ENCODE measurements around the gene FUS.
"Not testable (repeated sequence)": the region's sequence is repeated elsewhere in the genome, so short reads cannot be mapped to it uniquely, and the experiment has no call there.

Gene FUS

GRCh38 chr16:31149332-31149731 lies 30.6 kb upstream of the FUS start:
- no peak overlapping the region for H3K27ac ChIP-seq (ENCODE audit: low read depth, low read length)
- H3K23ac ChIP-seq (ENCODE audit: low read length): no peak overlapping the region
- no peak overlapping the region for H2BK5ac ChIP-seq (ENCODE audit: low read depth, low read length, poor library complexity)
- no peak overlapping the region for H3K14ac ChIP-seq (ENCODE audit: low read length)
- no peak overlapping the region for H2BK120ac ChIP-seq (ENCODE audit: insufficient read depth, low read length, poor library complexity)
- no peaks in the 10 kb centered on the region for H3K79me1 ChIP-seq (ENCODE audit: low read length)
- no peak overlapping the region for H3K18ac ChIP-seq (ENCODE audit: low read length)
- H2BK12ac ChIP-seq (ENCODE audit: low read length): no peak overlapping the region
- no peak overlapping the region for H4K8ac ChIP-seq (ENCODE audit: low read depth, low read length)
- peaks cover 0 to 6% of the 10 kb centered on the region in 2 experiments for H3K4me1 ChIP-seq (ENCODE audit: control insufficient read depth in 1 of 2, insufficient read depth in 2 of 2, low read length in 2 of 2)
- DNase-seq: no peak
- no peaks in the 10 kb centered on the region for H3K36me3 ChIP-seq (ENCODE audit: control insufficient read depth in 1 of 2, insufficient read depth in 2 of 2, low read length in 2 of 2)
- H3K4me2 ChIP-seq (ENCODE audit: low read length): no peak overlapping the region
- no peaks in the 10 kb centered on the region for H3K79me2 ChIP-seq (ENCODE audit: control insufficient read depth, insufficient read depth, low read length, poor library complexity)
- H2AK5ac ChIP-seq (ENCODE audit: low read length): no peak overlapping the region
- H4K91ac ChIP-seq (ENCODE audit: low read depth, low read length): no peak overlapping the region
- H3K9me3 ChIP-seq (ENCODE audit: insufficient read depth, low read depth, low read length): no peaks in the 10 kb centered on the region
- H3K4me3 ChIP-seq (ENCODE audit: low read depth, low read length): no peak overlapping the region
- H3K4ac ChIP-seq (ENCODE audit: low read depth, low read length): no peak overlapping the region
- no CpG with 5 or more reads among the region's 5 CpGs for WGBS (ENCODE audit: extremely low coverage, insufficient coverage, insufficient read length)
- no peak overlapping the region for H2AFZ ChIP-seq (ENCODE audit: insufficient read depth, low read length, poor library complexity)
- no peak overlapping the region for H4K12ac ChIP-seq (ENCODE audit: low read depth, low read length)
- no peaks in the 10 kb centered on the region for H3K27me3 ChIP-seq (ENCODE audit: insufficient read depth, low read length)
- no peak overlapping the region for H3K9ac ChIP-seq (ENCODE audit: low read length)

- no peak for DNase-seq
- Histone ChIP-seq H2AK5ac (ENCODE audit: low read length) (no peak within 1 kb of the TSS), H3K79me2 (ENCODE audit: control insufficient read depth, insufficient read depth, low read length, poor library complexity) (no peaks in the 10 kb centered on the region), H3K4ac (ENCODE audit: low read depth, low read length) (no peak within 1 kb of the TSS), H3K18ac (ENCODE audit: low read length) (no peak within 1 kb of the TSS), H3K27ac (ENCODE audit: low read depth, low read length) (no peak within 1 kb of the TSS), H2BK12ac (ENCODE audit: low read length) (no peak within 1 kb of the TSS), H4K91ac (ENCODE audit: low read depth, low read length) (no peak within 1 kb of the TSS), H3K79me1 (ENCODE audit: low read length) (no peaks in the 10 kb centered on the region), H3K23ac (ENCODE audit: low read length) (no peak within 1 kb of the TSS), H3K4me1 (ENCODE audit: control insufficient read depth in 1 of 2, insufficient read depth in 2 of 2, low read length in 2 of 2) (peaks cover 0 to 6% of the 10 kb centered on the region in 2 experiments), H3K9ac (ENCODE audit: low read length) (no peak within 1 kb of the TSS), H3K9me3 (ENCODE audit: insufficient read depth, low read depth, low read length) (no peaks in the 10 kb centered on the region), H3K4me2 (ENCODE audit: low read length) (no peak within 1 kb of the TSS), H3K27me3 (ENCODE audit: insufficient read depth, low read length) (no peaks in the 10 kb centered on the region), H2BK120ac (ENCODE audit: insufficient read depth, low read length, poor library complexity) (no peak within 1 kb of the TSS), H2BK5ac (ENCODE audit: low read depth, low read length, poor library complexity) (no peak within 1 kb of the TSS), H3K36me3 (ENCODE audit: control insufficient read depth in 1 of 2, insufficient read depth in 2 of 2, low read length in 2 of 2) (no peaks in the 10 kb centered on the region), H4K8ac (ENCODE audit: low read depth, low read length) (no peak within 1 kb of the TSS), H4K12ac (ENCODE audit: low read depth, low read length) (no peak within 1 kb of the TSS), H3K14ac (ENCODE audit: low read length) (no peak within 1 kb of the TSS), H2AFZ (ENCODE audit: insufficient read depth, low read length, poor library complexity) (no peak within 1 kb of the TSS), H3K4me3 (ENCODE audit: low read depth, low read length) (no peak within 1 kb of the TSS)
- WGBS (ENCODE audit: extremely low coverage, insufficient coverage, insufficient read length): no CpG with 5 or more reads among the region's 11 CpGs
Measured at GRCh38 chr16:31149894-31150890, 29.7 kb upstream of the FUS start, which contains the start of gene PRSS36. Gene PRSS36, minus strand, starts transcription at chr16:31150066. Its CDS starts 31 bp downstream, at chr16:31150035.

DNA sequence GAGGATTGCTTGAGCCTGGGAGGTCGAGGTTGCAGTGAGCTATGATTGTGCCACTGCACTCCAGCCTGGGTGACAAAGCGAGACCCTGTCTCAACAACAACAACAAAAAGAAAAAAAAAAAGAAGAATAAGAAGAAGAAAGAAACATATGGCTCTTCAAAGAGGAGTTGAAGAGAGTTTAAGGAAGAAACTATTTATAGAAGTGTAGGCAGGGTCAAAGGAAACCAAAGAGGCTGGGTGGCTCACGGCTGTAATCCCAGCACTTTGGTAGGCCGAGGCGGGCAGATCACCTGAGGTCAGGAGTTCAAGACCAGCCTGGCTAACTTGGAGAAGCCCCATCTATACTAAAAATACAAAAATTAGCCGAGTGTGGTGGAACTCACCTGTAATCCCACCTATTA lies 29.0 kb upstream of the FUS start:
- not testable (repeated sequence) for H3K4ac ChIP-seq (ENCODE audit: low read depth, low read length); H2BK12ac ChIP-seq (ENCODE audit: low read length); H2AFZ ChIP-seq (ENCODE audit: insufficient read depth, low read length, poor library complexity); H3K14ac ChIP-seq (ENCODE audit: low read length); H3K9ac ChIP-seq (ENCODE audit: low read length); DNase-seq; H2BK120ac ChIP-seq (ENCODE audit: insufficient read depth, low read length, poor library complexity); H3K27ac ChIP-seq (ENCODE audit: low read depth, low read length); H3K18ac ChIP-seq (ENCODE audit: low read length); H4K91ac ChIP-seq (ENCODE audit: low read depth, low read length); H2AK5ac ChIP-seq (ENCODE audit: low read length); H3K79me1 ChIP-seq (ENCODE audit: low read length); H3K9me3 ChIP-seq (ENCODE audit: insufficient read depth, low read depth, low read length); H3K4me3 ChIP-seq (ENCODE audit: low read depth, low read length); H3K36me3 ChIP-seq (ENCODE audit: control insufficient read depth in 1 of 2, insufficient read depth in 2 of 2, low read length in 2 of 2); H4K8ac ChIP-seq (ENCODE audit: low read depth, low read length); H3K79me2 ChIP-seq (ENCODE audit: control insufficient read depth, insufficient read depth, low read length, poor library complexity); H3K23ac ChIP-seq (ENCODE audit: low read length); H3K4me1 ChIP-seq (ENCODE audit: control insufficient read depth in 1 of 2, insufficient read depth in 2 of 2, low read length in 2 of 2); H2BK5ac ChIP-seq (ENCODE audit: low read depth, low read length, poor library complexity); H4K12ac ChIP-seq (ENCODE audit: low read depth, low read length); H3K27me3 ChIP-seq (ENCODE audit: insufficient read depth, low read length); H3K4me2 ChIP-seq (ENCODE audit: low read length)
- no CpG with 5 or more reads among the region's 6 CpGs for WGBS (ENCODE audit: extremely low coverage, insufficient coverage, insufficient read length)

DNA sequence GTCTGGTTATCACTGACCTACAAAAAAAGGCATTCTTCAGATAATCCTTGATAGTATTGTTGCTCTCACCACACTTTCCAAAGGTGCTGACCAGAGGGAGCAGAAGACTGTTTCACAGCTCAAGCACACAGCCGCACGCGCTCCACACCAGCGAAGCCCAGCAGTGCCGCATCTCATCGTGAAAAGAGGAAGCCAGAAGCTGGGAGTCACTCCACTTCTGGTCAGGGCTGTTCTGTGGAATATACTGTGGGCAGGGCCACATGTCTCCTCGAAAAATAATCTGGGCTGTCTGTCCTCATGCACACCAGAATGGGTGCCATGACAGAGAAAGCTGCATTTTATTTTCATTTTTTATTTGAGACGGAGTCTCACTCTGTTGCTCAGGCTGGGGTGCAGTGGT lies 22.8 kb upstream of the FUS start:
- no peak overlapping the region for H3K18ac ChIP-seq (ENCODE audit: low read length)
- WGBS (ENCODE audit: extremely low coverage, insufficient coverage, insufficient read length): no CpG with 5 or more reads among the region's 8 CpGs
- no peak overlapping the region for H4K12ac ChIP-seq (ENCODE audit: low read depth, low read length)
- H2BK12ac ChIP-seq (ENCODE audit: low read length): no peak overlapping the region
- no peak overlapping the region for H3K4me2 ChIP-seq (ENCODE audit: low read length)
- H3K9ac ChIP-seq (ENCODE audit: low read length): no peak overlapping the region
- no peaks in the 10 kb centered on the region for H3K79me2 ChIP-seq (ENCODE audit: control insufficient read depth, insufficient read depth, low read length, poor library complexity)
- no peak overlapping the region for H3K4me3 ChIP-seq (ENCODE audit: low read depth, low read length)
- no peaks in the 10 kb centered on the region for H3K36me3 ChIP-seq (ENCODE audit: control insufficient read depth in 1 of 2, insufficient read depth in 2 of 2, low read length in 2 of 2)
- DNase-seq: peak in 1 of 2 donors; percentile 27
- no peak overlapping the region for H4K8ac ChIP-seq (ENCODE audit: low read depth, low read length)
- no peak overlapping the region for H2BK120ac ChIP-seq (ENCODE audit: insufficient read depth, low read length, poor library complexity)
- no peak overlapping the region for H2AFZ ChIP-seq (ENCODE audit: insufficient read depth, low read length, poor library complexity)
- H2BK5ac ChIP-seq (ENCODE audit: low read depth, low read length, poor library complexity): no peak overlapping the region
- no peak overlapping the region for H3K23ac ChIP-seq (ENCODE audit: low read length)
- H3K27ac ChIP-seq (ENCODE audit: low read depth, low read length): no peak overlapping the region
- H3K27me3 ChIP-seq (ENCODE audit: insufficient read depth, low read length): no peaks in the 10 kb centered on the region
- no peak overlapping the region for H3K4ac ChIP-seq (ENCODE audit: low read depth, low read length)
- H3K14ac ChIP-seq (ENCODE audit: low read length): no peak overlapping the region
- H3K9me3 ChIP-seq (ENCODE audit: insufficient read depth, low read depth, low read length): no peaks in the 10 kb centered on the region
- H3K4me1 ChIP-seq (ENCODE audit: control insufficient read depth in 1 of 2, insufficient read depth in 2 of 2, low read length in 2 of 2): no peaks in the 10 kb centered on the region
- H2AK5ac ChIP-seq (ENCODE audit: low read length): no peak overlapping the region
- H3K79me1 ChIP-seq (ENCODE audit: low read length): no peaks in the 10 kb centered on the region
- H4K91ac ChIP-seq (ENCODE audit: low read depth, low read length): no peak overlapping the region

All from trophoblast cell (in vitro differentiated cells and primary cell).